GM21381 (cell line): Measurements from ENCODE around the gene PHC2.

Source experiments
- ATAC-seq: cut with Tn5 transposase; IDR thresholded peaks from one replicate; pipeline ENCODE4 v1.9.1; 2021; ENCODE audit warnings: mild to moderate bottlenecking, moderate library complexity; ENCODE audit not compliant: unreplicated experiment

Gene PHC2

GRCh38 chr1:33335020-33335419 lies 95.9 kb downstream of the PHC2 start:
- ATAC-seq: no peak

GRCh38 chr1:33334081-33334552 lies 96.8 kb downstream of the PHC2 start:
- ATAC-seq: no peak

DNA sequence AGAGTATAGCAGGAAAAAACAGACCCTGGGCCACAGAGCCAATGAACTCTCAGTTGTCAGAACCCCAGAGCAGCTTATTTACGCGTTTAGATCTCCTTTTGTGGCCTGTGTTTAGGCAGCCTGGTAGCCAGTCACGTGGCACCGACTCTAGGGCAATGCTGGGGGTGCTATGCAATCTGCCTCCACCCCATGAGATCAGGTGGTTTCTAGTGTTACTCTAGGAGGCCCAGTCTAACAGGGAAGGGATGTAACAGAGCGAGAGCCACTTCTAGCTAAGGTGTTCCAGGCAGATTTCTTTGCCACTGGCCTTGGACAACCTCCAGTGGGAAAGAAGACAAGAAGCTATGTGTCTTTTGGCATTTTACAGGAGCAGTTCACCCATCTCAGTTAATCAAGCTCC lies 98.0 kb downstream of the PHC2 start:
- no peak for ATAC-seq

DNA sequence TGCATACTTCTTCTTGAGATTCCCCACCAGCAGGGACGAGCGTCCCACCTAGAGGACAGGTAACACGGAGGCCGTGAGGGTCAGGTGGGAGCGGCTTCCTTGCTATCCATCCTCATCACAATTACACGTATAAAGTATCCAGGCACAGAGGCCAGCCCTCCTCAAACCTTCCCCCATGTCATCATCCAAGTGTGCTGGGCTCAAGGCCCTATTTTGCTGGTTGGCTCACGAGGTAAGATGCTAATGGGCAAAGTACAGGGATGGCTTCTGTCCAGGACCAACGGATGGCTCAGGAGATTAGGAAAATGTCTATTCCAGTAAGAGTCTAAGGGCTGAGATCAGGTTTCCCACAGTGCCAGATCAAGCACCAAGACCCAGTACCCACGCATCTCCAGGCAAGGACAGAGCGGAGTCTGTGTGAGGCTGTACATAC lies 98.5 kb downstream of the PHC2 start:
- no peak for ATAC-seq

- no peak for ATAC-seq
These were observed 99.2 kb downstream of the PHC2 start for GRCh38 chr1:33331444-33332356.

DNA sequence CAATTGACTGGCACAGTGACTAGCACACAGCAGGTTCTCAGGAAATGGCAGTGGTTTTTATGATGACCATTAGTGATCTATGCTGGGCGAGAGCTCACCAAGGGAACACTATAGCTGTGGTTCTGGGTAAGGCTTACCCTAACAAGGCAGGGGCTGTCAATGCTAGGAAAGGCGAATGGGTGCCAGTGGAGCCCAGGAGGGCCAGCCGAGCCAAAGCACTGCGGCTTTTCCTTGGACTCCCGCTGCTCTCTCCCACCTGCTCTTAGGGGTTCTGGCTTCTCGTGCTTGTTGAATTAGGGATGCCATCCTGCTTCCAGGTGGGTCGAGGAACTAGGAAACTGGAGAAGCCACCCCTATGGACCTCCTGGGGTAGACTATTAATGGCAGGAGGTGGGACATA lies 100.0 kb downstream of the PHC2 start:
- ATAC-seq: no peak

DNA sequence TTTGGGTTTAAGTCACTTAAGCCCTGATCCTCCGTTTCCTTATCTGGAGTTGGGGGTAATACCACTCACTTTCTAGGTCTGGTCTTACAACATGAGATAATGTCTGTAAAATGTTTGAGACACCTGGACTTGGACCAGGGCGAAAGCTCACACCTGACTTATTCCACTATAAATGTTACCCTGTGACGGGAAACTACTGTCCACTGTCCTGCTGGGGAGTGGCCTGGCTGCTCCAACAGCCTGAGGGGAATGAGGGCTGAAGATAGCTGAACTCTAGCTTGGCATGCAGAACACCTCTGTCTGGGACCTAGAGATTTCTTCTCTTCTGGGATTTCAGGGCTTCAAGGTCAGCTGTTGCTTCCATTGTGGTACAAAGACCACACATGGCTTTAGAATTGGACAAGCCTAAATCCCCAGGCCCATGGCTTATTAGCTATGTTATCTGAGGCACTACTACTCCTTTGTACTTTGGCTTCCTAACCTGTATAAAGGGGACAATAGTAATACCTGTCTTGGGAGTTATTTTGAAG lies 100.5 kb downstream of the PHC2 start:
- no peak for ATAC-seq

GRCh38 chr1:33329600-33330305 lies 101.1 kb downstream of the PHC2 start:
- no peak for ATAC-seq

- no peak for ATAC-seq
These were observed 102.1 kb downstream of the PHC2 start for GRCh38 chr1:33328817-33329216.

DNA sequence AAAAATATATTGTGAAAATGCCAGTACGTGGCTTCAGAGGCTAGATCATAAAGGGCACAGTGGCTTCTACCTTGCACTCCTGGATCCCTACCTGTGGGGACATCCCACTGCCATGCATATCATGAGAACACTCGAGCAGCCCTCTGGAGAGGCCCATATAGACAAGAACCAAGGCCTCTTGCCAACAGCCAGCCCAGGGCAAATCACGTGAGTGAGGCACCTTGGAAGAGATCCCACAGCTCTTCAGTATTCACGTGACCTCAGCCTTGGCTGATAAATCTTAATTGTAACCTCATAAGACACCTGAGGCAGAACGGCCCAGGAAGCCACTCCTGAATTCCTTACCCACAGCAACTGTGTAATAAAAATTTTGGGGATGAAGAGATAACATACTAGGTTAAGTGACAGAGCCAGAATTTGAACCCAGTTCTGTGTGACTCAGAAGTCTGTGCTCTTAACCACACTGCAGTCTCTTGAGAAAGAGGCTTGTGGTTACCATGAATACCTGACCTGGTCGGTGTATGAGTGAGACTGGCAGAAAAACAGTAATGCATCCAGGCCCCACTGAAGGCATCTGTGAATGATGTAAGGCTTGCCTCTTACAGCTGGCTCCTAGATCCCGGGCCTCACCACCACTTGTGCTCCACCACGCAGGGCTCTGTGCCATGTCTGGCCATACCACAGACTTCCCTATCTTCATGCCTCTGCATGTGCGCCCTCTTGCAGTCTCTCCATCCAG lies 103.1 kb downstream of the PHC2 start:
- ATAC-seq: no peak

DNA sequence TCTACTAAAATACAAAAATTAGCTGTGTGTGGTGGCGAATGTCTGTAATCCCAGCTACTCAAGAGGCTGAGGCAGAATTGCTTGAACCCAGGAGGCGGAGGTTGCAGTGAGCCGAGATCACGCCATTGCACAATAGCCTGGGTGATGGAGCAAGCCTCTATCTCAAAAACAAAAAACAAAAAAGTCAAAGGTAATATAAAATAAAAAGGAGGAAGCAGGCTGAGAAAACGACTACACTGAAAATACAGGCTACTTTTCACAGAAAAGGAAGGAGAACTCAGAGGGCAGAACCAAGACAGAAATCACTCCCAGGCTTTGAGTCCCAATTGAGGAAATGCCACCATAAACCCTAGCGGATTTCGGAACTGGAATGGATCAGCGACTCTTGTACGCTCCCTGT lies 104.1 kb downstream of the PHC2 start:
- no peak for ATAC-seq

DNA sequence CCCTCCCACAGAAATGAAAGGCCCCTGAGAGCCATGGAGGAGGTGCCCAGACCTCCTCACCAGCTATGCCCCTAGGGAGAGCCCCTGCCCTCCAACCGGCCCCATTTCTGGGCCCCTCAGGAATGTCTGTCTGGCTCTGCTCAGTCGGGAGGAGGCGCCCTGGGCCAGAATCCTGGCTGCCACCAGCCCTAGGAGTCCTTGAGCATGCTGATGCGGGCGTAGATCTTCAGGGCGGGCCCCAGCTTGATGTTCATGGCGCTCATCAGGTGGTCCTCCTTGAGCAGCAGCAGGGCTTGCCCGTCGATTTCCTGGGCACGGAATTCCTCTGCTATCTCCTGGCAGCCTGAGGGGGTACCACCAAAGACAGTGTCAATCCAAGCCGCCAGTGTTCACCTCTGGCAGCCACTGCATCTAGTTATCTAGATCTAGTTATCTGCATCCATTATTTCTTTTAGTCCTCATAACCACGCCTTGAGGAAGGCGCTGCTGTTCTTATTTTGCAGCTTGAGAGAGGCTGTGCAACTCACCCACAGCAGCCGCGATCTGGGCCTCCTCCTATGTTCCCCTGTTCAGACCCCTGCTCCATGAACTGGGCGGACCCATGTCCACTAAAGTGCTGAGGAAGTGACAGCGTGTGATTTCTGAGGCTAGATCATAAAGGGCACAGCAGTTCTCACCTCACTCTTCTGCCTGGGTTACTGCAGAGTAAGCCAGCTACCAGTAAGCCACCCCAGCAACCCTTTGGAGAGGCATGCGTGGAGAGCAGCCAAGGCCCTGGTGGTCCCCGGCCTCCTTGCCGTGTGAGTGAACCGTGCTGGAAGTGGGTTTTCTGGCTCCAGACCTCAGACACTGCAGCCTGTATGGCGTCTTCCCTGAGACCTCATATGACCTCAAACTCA lies 106.0 kb downstream of the PHC2 start:
- ATAC-seq: no peak

- ATAC-seq: no peak
These were observed 107.0 kb downstream of the PHC2 start for GRCh38 chr1:33323663-33324477.

- ATAC-seq: no peak
These were observed 107.9 kb downstream of the PHC2 start for GRCh38 chr1:33322870-33323585.

- no peak for ATAC-seq
These were observed 108.8 kb downstream of the PHC2 start for GRCh38 chr1:33322109-33322508.

DNA sequence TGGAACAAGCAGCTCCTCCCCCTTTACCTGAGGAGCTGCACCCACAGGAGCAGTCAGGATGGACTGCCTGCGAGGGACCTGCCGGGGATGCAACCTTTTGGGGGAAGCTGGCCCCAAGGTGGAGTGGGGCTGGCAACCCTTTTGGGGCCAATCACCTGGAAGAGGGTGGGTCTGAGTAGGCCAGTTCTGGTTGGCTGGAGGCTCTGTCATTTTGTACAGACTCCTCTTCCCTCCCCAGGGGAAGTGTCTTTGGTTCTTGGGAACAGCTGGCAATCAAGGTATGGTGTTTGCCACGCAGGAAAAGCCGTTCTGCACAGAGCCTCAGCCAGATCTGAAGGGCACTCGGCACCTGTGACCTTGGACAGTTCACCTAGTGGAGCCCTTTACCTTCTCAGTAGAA lies 109.7 kb downstream of the PHC2 start:
- ATAC-seq: no peak

DNA sequence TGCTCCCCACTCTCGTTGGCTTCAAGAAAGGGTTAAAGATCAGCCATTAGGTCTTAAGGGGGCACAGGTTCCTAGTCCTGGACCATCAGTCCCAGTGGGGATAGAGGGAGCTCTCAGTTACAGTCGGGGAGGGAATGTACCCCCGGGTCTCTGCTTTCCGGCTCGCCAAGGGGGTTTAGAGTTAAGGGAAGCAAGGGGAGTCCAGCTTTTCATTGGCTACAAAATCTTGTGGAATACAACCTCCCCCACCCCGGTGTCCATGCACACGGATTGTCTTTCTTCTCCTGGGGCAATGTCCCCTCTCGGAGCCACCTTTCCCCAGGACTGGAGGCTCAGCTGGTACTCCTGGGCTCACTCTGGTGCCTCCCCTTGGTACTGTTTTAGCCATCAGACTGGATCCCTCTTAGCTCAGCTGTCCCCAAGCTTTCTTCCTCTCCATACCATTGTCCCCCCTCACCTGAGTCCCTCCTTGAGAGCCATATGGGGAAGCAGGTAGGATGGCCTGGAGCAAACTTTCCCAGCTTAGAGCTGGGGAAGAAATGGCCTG lies 110.2 kb downstream of the PHC2 start, which contains the start of gene A3GALT2:
Gene A3GALT2, minus strand, starts transcription at position 480 of the 547 bp plus-strand sequence. Its CDS starts 0 bp downstream, at position 480.
- no peak for ATAC-seq

GRCh38 chr1:33319949-33320618 lies 110.8 kb downstream of the PHC2 start:
- no peak for ATAC-seq
